Mesothelial cell of epicardium (in vitro differentiated cells): ENCODE data around the gene ATXN10. TPM values are rescaled to one million over a fixed set of nuclear protein-coding genes. Genes with fewer than 3 reads are reported as not detected.

Experiments
- DNase-seq, 2 experiments: peaks; one replicate each; pipeline ENCODE4 v3.0.0; 2021; ENCODE audit warnings: low spot score in 2 of 2; ENCODE audit not compliant: unreplicated experiment in 2 of 2
- H3K27ac Mint-ChIP-seq: 2 replicates; pipeline ENCODE4 v1.8.0; 2021; ENCODE audit warnings: mixed read lengths
- H3K27me3 Mint-ChIP-seq: 2 replicates; pipeline ENCODE4 v1.8.0; 2021; ENCODE audit warnings: low read depth, mixed read lengths
- H3K36me3 Mint-ChIP-seq: 2 replicates; pipeline ENCODE4 v1.8.0; 2021; ENCODE audit warnings: mixed read lengths
- H3K4me1 Mint-ChIP-seq: 2 replicates; pipeline ENCODE4 v1.8.0; 2021; ENCODE audit warnings: mixed read lengths
- H3K4me3 Mint-ChIP-seq: 2 replicates; pipeline ENCODE4 v1.8.0; 2021; ENCODE audit warnings: mild to moderate bottlenecking, moderate library complexity, mixed read lengths
- H3K9me3 Mint-ChIP-seq: 2 replicates; pipeline ENCODE4 v1.8.0; 2021; ENCODE audit warnings: mixed read lengths
- CTCF ChIP-seq: fragments of 200-600 bp; sonication (generic); IDR thresholded peaks from one replicate; pipeline ENCODE4 v1.5.0; 2021; ENCODE audit warnings: antibody characterized with exemption; ENCODE audit not compliant: unreplicated experiment
- total RNA-seq: library from RNA; stranded (reverse); gene quantifications from 3 replicates; pipeline ENCODE4 v1.2.1, GENCODE V29; 2021

The ATXN10 gene
- total RNA-seq, 1 donor from 2014 or later, result 237 TPM

- Mint-ChIP-seq H3K27ac (no peak overlapping the region), H3K9me3 (no peaks in the 10 kb centered on the region), H3K36me3 (peaks cover 9% of the 10 kb centered on the region), H3K27me3 (no peaks in the 10 kb centered on the region), H3K4me1 (peaks cover 9% of the 10 kb centered on the region), H3K4me3 (no peak overlapping the region)
- no peak for DNase-seq
- no peak for TF ChIP-seq CTCF
Measured at GRCh38 chr22:45836418-45837169, 165.0 kb downstream of the ATXN10 start.

GRCh38 chr22:45837508-45837907 is 165.9 kb downstream of the ATXN10 start:
- Mint-ChIP-seq H3K36me3 (peaks cover 5% of the 10 kb centered on the region), H3K4me1 (peaks cover 7% of the 10 kb centered on the region), H3K9me3 (no peaks in the 10 kb centered on the region), H3K27me3 (no peaks in the 10 kb centered on the region), H3K27ac (no peak overlapping the region), H3K4me3 (no peak overlapping the region)
- DNase-seq, result no peak
- TF ChIP-seq CTCF, result no peak

- H3K4me3 Mint-ChIP-seq, result no peak overlapping the region
- H3K4me1 Mint-ChIP-seq, result peaks cover 5% of the 10 kb centered on the region
- no peaks in the 10 kb centered on the region for H3K9me3 Mint-ChIP-seq
- TF ChIP-seq CTCF, result no peak
- H3K27ac Mint-ChIP-seq, result no peak overlapping the region
- H3K36me3 Mint-ChIP-seq, result peaks cover 5% of the 10 kb centered on the region
- no peak for DNase-seq
- no peaks in the 10 kb centered on the region for H3K27me3 Mint-ChIP-seq
Measured at GRCh38 chr22:45838305-45838887, 166.8 kb downstream of the ATXN10 start.

- peaks cover 7% of the 10 kb centered on the region for H3K36me3 Mint-ChIP-seq
- H3K4me1 Mint-ChIP-seq, result peaks cover 11% of the 10 kb centered on the region
- no peak overlapping the region for H3K27ac Mint-ChIP-seq
- H3K4me3 Mint-ChIP-seq, result no peak overlapping the region
- H3K27me3 Mint-ChIP-seq, result no peaks in the 10 kb centered on the region
- no peaks in the 10 kb centered on the region for H3K9me3 Mint-ChIP-seq
- no peak for TF ChIP-seq CTCF
- DNase-seq, result no peak
Measured at GRCh38 chr22:45840483-45840882, 168.8 kb downstream of the ATXN10 start.

GRCh38 chr22:45842291-45842991 is 170.8 kb downstream of the ATXN10 start:
- no peak for DNase-seq
- peaks cover 7% of the 10 kb centered on the region for H3K36me3 Mint-ChIP-seq
- TF ChIP-seq CTCF, result no peak
- no peaks in the 10 kb centered on the region for H3K9me3 Mint-ChIP-seq
- no peaks in the 10 kb centered on the region for H3K27me3 Mint-ChIP-seq
- H3K4me3 Mint-ChIP-seq, result no peak overlapping the region
- H3K27ac Mint-ChIP-seq, result peak overlapping the region; percentile 45
- H3K4me1 Mint-ChIP-seq, result peaks cover 11% of the 10 kb centered on the region
